ENCODE results near the gene ARMH3.

ARMH3 gene

DNA sequence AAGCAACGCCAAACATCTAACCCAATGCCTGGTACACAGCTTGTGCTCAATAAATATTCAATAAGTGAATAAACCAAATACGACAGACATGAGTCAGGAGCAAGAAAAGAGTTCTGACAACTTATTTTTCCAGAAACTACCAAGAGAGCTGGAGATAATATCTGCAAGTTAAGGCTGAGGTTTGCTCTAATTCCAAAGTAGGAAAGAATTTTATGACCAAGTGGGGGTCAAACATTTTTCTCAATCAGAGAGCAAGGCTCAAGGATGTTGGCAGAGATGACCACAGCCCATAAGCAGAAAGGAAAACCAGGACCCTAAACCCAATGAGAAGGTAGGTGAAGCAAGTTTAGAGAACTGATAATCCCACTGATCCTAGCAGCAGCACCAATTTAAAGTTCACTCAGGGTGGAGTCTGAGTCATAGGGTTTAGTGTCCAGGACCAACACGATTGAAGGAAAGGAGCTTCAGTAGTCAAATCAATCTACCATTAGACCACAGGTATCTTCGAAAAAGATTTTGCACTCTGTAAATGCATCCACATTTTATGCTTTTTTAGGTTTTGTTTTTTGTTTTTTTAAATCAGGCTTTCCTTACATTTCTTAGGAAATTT is 163.1 kb downstream of the ARMH3 start:
- no peak for DNase-seq (ENCODE audit: extremely low read depth, insufficient read length)
- H3K4me3 ChIP-seq (replicated peaks; ENCODE audit: low read depth, low read length): no peak overlapping the region
- TF ChIP-seq, protein P1, sequence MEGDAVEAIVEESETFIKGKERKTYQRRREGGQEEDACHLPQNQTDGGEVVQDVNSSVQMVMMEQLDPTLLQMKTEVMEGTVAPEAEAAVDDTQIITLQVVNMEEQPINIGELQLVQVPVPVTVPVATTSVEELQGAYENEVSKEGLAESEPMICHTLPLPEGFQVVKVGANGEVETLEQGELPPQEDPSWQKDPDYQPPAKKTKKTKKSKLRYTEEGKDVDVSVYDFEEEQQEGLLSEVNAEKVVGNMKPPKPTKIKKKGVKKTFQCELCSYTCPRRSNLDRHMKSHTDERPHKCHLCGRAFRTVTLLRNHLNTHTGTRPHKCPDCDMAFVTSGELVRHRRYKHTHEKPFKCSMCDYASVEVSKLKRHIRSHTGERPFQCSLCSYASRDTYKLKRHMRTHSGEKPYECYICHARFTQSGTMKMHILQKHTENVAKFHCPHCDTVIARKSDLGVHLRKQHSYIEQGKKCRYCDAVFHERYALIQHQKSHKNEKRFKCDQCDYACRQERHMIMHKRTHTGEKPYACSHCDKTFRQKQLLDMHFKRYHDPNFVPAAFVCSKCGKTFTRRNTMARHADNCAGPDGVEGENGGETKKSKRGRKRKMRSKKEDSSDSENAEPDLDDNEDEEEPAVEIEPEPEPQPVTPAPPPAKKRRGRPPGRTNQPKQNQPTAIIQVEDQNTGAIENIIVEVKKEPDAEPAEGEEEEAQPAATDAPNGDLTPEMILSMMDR (IDR thresholded peaks at IDR 0.05; ENCODE audit: insufficient read depth, low read length, poor library complexity, severe bottlenecking): no peak

DNA sequence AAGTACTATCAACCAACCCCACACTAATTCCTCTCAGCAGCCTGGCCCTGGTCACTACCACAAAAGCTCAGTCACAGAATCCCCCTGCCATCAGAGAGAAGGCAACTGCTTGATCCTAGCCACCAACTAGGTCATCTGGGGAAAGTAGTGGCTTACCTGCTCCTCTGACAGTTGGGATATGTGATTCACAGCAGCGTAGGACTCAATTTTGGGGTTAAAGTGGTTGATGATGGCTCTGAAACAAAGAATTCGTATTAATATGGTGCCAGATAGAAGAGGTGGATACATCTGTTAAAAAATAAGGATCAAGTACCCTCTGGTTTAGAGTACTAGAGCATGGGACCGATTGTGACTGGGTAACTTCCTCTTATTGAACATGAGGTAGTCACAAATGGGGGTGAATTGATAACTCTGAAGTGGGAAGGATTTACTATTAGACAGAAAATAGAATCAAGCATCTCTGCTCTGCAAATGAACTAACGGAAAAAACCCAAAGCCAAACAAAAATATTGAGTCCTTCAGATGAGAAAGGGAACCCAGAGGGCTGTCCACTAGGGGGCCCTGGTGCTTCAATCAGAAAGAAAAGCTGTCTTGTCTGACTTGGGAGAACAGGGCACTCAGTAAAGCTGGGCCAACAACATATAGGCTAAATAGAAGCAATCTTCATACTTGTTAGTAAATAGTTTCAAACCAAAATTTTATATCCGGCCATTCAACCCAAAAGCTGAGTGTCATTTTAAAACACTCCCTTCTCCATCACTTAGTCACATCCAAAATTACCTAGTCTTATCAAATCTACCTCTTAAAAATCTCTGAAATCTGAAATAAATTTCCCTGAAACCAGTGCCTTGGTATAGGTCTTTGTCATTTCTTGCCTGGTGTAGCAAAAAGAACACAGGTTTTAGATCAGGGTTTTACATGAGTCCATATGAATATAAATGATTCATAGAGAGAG is 166.4 kb downstream of the ARMH3 start:
- peak; percentile 46 for DNase-seq (ENCODE audit: extremely low read depth, insufficient read length)
- Histone ChIP-seq H3K4me3 (replicated peaks; ENCODE audit: low read depth, low read length) (no peak overlapping the region; the same call in 1 of the 2 replicates), H3K27me3 (replicated peaks; ENCODE audit: control insufficient read depth, insufficient read depth, low read length) (no peaks in the 10 kb centered on the region), H3K36me3 (ENCODE audit: control insufficient read depth, insufficient read depth, low read length) (no peaks in the 10 kb centered on the region)
- TF ChIP-seq, protein P1 (IDR thresholded peaks at IDR 0.05; ENCODE audit: insufficient read depth, low read length, poor library complexity, severe bottlenecking): peak; percentile 89

More for the DNA sequence above, 163.1 kb downstream of the ARMH3 start:
- Histone ChIP-seq H3K27me3 (replicated peaks; ENCODE audit: control insufficient read depth, insufficient read depth, low read length) (no peaks in the 10 kb centered on the region), H3K36me3 (ENCODE audit: control insufficient read depth, insufficient read depth, low read length) (no peaks in the 10 kb centered on the region)

DNA sequence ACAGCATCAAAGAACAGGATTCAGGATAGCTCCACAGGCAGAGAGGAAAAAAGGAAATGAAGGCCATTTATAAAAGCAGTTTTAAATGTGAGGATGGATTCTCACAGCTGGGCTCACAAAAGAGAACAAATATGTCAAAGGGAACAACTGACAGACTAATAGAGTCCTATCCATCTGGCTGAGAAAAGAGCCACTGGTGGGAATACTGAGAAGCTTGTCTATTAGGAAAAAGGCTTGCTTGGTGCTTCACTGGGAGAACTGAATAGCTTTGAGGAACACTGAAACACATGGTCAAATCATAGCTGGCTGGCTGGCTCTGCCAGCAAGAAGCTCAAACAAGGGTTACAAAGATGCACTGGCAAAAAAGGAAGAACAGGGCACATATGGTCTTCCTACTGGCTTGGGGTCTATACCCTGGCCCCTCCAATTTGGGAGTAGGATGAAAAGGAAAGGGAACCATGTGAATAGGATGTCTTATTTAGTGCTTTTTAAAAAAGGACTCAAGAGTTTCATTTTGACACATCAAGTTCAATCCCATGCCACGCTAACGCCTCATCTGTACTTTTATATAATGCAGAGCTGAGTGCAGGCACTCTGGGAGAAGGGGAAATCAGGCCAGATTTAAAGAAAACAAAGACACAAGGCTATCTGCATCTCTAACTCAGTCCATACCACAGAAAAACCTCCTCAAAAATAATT is 167.6 kb downstream of the ARMH3 start:
- Histone ChIP-seq H3K27me3 (replicated peaks; ENCODE audit: control insufficient read depth, insufficient read depth, low read length) (no peaks in the 10 kb centered on the region), H3K36me3 (ENCODE audit: control insufficient read depth, insufficient read depth, low read length) (no peaks in the 10 kb centered on the region), H3K4me3 (replicated peaks; ENCODE audit: low read depth, low read length) (no peak overlapping the region)
- TF ChIP-seq, protein P1 (IDR thresholded peaks at IDR 0.05; ENCODE audit: insufficient read depth, low read length, poor library complexity, severe bottlenecking): no peak
- no peak for DNase-seq (ENCODE audit: extremely low read depth, insufficient read length)

DNA sequence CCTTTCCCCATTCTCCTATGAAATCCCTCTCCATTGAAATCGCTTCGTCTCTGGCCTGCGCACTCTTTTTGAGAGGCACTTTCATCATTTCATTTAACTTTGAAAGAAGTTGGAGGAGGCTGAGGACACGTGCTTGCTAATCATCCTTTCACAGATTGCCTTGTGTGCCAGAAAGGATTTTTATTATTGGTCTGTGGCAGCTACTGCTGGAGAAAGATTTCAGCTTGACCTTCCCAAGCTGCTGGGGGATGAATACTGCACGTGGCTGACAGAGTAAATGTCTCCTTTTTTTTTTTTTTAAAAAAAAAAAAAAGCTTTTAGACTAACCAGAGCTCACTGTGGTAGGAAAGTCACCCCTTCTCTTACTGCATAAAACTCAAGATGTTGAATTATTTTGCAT is 168.2 kb downstream of the ARMH3 start:
- H3K4me3 ChIP-seq (replicated peaks; ENCODE audit: low read depth, low read length): no peak overlapping the region
- no peaks in the 10 kb centered on the region for H3K27me3 ChIP-seq (replicated peaks; ENCODE audit: control insufficient read depth, insufficient read depth, low read length)
- DNase-seq (ENCODE audit: extremely low read depth, insufficient read length): no peak
- H3K36me3 ChIP-seq (ENCODE audit: control insufficient read depth, insufficient read depth, low read length): no peaks in the 10 kb centered on the region
- TF ChIP-seq, protein P1 (IDR thresholded peaks at IDR 0.05; ENCODE audit: insufficient read depth, low read length, poor library complexity, severe bottlenecking): no peak

DNA sequence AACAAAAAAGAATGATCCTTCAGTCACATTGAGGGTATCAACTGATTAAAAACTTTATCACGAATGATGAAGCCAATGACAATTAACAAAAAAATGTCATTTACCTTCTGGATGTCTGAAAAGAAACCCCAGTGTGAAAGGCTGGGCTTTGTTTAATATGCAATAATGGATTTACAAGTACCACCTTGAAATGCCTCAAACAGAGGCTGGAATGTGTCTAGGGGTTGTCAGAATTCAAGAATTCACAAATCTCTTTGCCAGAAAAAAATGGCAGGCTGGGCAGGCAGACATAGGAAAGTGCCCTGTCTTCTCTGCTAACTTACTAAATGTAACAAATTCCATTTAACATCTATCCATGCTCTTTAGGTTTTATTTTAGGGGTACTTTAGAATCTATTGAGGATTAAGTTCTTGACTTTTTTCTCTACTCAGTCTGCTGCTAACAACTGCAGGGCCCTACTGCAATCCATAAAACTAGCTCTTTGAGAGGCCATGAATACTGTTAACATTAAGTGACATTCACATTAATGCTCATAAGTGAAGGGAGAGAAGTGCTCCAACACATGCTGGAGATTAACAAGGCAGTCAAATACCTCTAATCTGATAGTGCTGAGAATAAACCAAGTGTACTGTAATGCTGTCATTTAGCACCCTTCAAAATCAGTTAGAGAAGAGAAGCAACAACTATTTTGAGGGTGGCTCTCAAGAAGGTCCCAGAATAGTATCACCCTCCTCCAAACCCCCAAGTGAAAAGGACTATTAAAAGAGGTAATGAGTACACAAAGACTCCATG is 169.3 kb downstream of the ARMH3 start:
- Histone ChIP-seq H3K27me3 (replicated peaks; ENCODE audit: control insufficient read depth, insufficient read depth, low read length) (no peaks in the 10 kb centered on the region), H3K36me3 (ENCODE audit: control insufficient read depth, insufficient read depth, low read length) (no peaks in the 10 kb centered on the region), H3K4me3 (replicated peaks; ENCODE audit: low read depth, low read length) (no peak overlapping the region)
- no peak for DNase-seq (ENCODE audit: extremely low read depth, insufficient read length)
- TF ChIP-seq, protein P1 (IDR thresholded peaks at IDR 0.05; ENCODE audit: insufficient read depth, low read length, poor library complexity, severe bottlenecking): no peak
